ENCODE results near the gene FNIP2. TPM values are rescaled to one million over a fixed set of nuclear protein-coding genes. Genes with fewer than 3 reads are reported as not detected.

Gene FNIP2
- total RNA-seq, 1 donor from 2014 or later: 44.2 TPM

DNA sequence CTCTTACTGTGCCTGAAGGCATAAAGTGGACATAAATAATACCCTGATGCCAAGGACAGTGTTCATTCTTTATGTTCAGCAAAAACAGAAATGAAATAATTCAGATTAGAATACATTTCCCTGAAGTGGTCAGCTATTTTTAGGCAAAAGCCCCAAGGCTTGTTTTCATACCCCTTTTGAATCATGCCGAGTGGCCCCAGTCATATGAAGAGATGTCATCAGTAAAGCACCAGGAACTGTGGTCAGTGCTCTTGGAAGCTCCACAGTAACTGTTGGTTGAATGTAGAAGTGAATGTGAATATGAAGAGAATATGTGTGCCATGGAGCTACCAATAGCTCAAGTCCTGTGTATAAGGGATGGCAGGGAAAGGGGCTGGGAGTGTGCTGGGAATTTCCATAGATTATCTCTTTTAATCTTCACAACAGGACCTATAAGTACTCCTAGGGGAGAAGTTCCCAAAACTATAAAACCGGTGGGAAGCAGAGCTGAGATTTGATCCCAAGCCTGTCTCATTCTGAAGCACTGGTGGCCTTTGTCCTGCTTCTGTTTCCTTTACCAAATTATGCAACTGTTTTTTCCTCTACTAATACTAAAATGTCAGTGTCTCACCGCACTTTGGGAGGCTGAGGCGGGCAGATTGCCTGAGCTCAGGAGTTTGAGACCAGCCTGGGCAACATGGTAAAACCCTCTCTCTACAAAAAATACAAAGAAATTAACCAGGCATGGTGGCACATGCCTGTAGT lies 52.6 kb downstream of the FNIP2 start:
- Histone ChIP-seq H3K36me3 (ENCODE audit: control insufficient read depth, insufficient read depth, low read length) (no peaks in the 10 kb centered on the region), H3K4me3 (ENCODE audit: low read depth, low read length) (no peak overlapping the region), H3K27me3 (ENCODE audit: control insufficient read depth, insufficient read depth, low read length) (no peaks in the 10 kb centered on the region)
- TF ChIP-seq CTCF (IDR thresholded peaks at IDR 0.05; ENCODE audit: insufficient read depth, low read length, poor library complexity, severe bottlenecking): no peak
- DNase-seq (ENCODE audit: low read depth): no peak

DNA sequence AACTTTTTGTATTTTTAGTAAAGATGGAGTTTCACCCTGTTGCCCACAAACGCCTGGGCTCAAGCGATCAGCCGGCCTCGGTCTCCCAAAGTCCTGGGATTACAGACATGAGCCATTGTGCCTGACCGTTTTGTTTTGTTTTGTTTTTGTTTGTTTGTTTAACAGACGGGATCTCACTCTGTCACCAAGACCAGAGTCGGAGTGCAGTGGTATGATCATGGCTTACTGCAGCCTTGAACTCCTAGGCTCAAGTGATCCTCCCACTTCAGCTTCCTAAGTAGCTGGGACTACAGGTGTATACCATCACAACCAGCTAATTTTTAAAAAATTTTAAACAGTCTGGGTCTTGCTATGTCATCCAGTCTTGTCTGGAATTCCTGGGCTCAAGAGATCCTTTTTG lies 53.5 kb downstream of the FNIP2 start:
- H3K36me3 ChIP-seq (ENCODE audit: control insufficient read depth, insufficient read depth, low read length): no peaks in the 10 kb centered on the region

GRCh38 chr4:158823461-158823873 lies 54.6 kb downstream of the FNIP2 start:
- H3K36me3 ChIP-seq (ENCODE audit: control insufficient read depth, insufficient read depth, low read length): no peaks in the 10 kb centered on the region
- H3K27me3 ChIP-seq (ENCODE audit: control insufficient read depth, insufficient read depth, low read length): no peaks in the 10 kb centered on the region
- no peak for TF ChIP-seq CTCF (IDR thresholded peaks at IDR 0.05; ENCODE audit: insufficient read depth, low read length, poor library complexity, severe bottlenecking)
- no peak overlapping the region for H3K4me3 ChIP-seq (ENCODE audit: low read depth, low read length)
- peak; percentile 86 for DNase-seq (ENCODE audit: low read depth)

More for the DNA sequence above, 53.5 kb downstream of the FNIP2 start:
- TF ChIP-seq CTCF (IDR thresholded peaks at IDR 0.05; ENCODE audit: insufficient read depth, low read length, poor library complexity, severe bottlenecking): no peak
- DNase-seq (ENCODE audit: low read depth): no peak
- no peaks in the 10 kb centered on the region for H3K27me3 ChIP-seq (ENCODE audit: control insufficient read depth, insufficient read depth, low read length)
- no peak overlapping the region for H3K4me3 ChIP-seq (ENCODE audit: low read depth, low read length)

DNA sequence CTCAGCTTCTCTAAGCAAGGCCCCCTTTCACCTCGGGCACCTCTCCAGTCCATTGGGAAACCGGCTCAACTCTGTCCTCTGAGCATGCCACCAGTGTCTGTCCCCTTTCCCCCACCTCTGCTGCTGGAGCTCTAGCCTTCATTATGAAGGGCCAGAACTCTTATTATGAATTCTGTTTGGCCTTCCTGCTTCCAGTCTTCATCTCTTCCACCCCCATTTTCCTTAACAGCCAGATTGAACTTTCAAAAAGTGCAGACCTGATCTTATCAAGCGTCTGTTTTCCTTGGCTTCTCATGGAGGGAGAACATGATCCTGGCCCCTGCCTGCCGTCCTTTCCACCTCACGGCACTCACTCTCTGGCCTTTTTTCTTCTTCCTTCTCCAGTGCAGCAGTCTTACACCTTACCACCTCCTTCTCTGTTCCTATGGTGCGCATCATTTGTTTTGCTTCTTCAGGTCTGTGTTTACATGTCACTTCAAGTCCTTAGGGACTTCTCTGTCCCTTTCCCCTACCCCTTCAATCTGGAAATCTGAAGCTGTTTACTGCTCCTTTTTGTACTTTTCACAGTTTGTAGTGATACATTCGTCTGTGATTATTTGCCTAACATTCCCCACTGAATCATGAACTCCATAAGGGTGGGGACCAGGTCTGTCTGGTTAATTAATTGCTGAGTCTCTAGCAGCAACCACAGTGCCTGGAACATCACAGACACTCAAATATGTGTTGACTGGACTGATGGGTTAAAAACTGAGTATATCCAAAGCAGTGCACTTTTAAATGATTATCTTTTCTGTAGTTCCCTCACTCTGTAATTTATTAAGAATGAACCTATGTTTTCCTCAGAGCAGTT lies 55.8 kb downstream of the FNIP2 start:
- TF ChIP-seq CTCF (IDR thresholded peaks at IDR 0.05; ENCODE audit: insufficient read depth, low read length, poor library complexity, severe bottlenecking): no peak
- DNase-seq (ENCODE audit: low read depth): peak; percentile 70
- Histone ChIP-seq H3K27me3 (ENCODE audit: control insufficient read depth, insufficient read depth, low read length) (no peaks in the 10 kb centered on the region), H3K36me3 (ENCODE audit: control insufficient read depth, insufficient read depth, low read length) (no peaks in the 10 kb centered on the region), H3K4me3 (ENCODE audit: low read depth, low read length) (no peak overlapping the region)

- no peaks in the 10 kb centered on the region for H3K27me3 ChIP-seq (ENCODE audit: control insufficient read depth, insufficient read depth, low read length)
- no peak for TF ChIP-seq CTCF (IDR thresholded peaks at IDR 0.05; ENCODE audit: insufficient read depth, low read length, poor library complexity, severe bottlenecking)
- no peak overlapping the region for H3K4me3 ChIP-seq (ENCODE audit: low read depth, low read length)
- H3K36me3 ChIP-seq (ENCODE audit: control insufficient read depth, insufficient read depth, low read length): no peaks in the 10 kb centered on the region
- DNase-seq (ENCODE audit: low read depth): no peak
Measured at GRCh38 chr4:158825433-158826036, 56.7 kb downstream of the FNIP2 start.
